Measurements from ENCODE around the gene ADAMTS8. TPM values are rescaled to one million over a fixed set of nuclear protein-coding genes. Genes with fewer than 3 reads are reported as not detected.
A peak's percentile ranks its signal among the peaks of the same experiment; 100 is the strongest.

Gene ADAMTS8
- total RNA-seq, 4 donors from 2014 or later: 10.0 to 45.6 (median 34.0) TPM

- 70 to 91% methylated on average over 2 to 3 of the region's 8 CpGs for WGBS, 2 donors (ENCODE audit: low coverage in 1 of 2)
- peak overlapping the region in 1 of 4 donors; percentile 86 for H3K27ac ChIP-seq
- no peak for ATAC-seq
Measured at GRCh38 chr11:130425156-130425555, 3.3 kb downstream of the ADAMTS8 start.

GRCh38 chr11:130424613-130425140, 3.7 kb downstream of the ADAMTS8 start:
- peak overlapping the region in 1 of 4 donors; percentile 86 for H3K27ac ChIP-seq
- H3K4me1 ChIP-seq: peaks cover 2 to 54% (median 19%) of the 10 kb centered on the region in 3 donors
- H3K36me3 ChIP-seq: no peaks in the 10 kb centered on the region
- no peak overlapping the region for H3K4me3 ChIP-seq
- no peak for ATAC-seq
- TF ChIP-seq POLR2A (IDR thresholded peaks at IDR 0.05): no peak
- no peak for TF ChIP-seq POLR2AphosphoS5 (IDR thresholded peaks at IDR 0.05)
- TF ChIP-seq EP300 (IDR thresholded peaks at IDR 0.05): no peak
- no peak for TF ChIP-seq CTCF (IDR thresholded peaks at IDR 0.05)
- H3K27me3 ChIP-seq: peaks cover 27% of the 10 kb centered on the region
- WGBS, 2 donors (ENCODE audit: low coverage in 1 of 2): 86 to 100% methylated on average over 2 to 4 of the region's 14 CpGs
- no peaks in the 10 kb centered on the region for H3K9me3 ChIP-seq

More at GRCh38 chr11:130425156-130425555, 3.3 kb downstream of the ADAMTS8 start:
- TF ChIP-seq CTCF (IDR thresholded peaks at IDR 0.05) (no peak), POLR2A (IDR thresholded peaks at IDR 0.05) (no peak), EP300 (IDR thresholded peaks at IDR 0.05) (no peak), POLR2AphosphoS5 (IDR thresholded peaks at IDR 0.05) (no peak)
- H3K27me3 ChIP-seq: peaks cover 30% of the 10 kb centered on the region
- H3K4me3 ChIP-seq: no peak overlapping the region
- H3K36me3 ChIP-seq: no peaks in the 10 kb centered on the region
- H3K9me3 ChIP-seq: no peaks in the 10 kb centered on the region
- H3K4me1 ChIP-seq: peaks cover 2 to 53% (median 17%) of the 10 kb centered on the region in 3 donors

- TF ChIP-seq CTCF (IDR thresholded peaks at IDR 0.05) (no peak), EP300 (IDR thresholded peaks at IDR 0.05) (no peak), POLR2A (IDR thresholded peaks at IDR 0.05) (no peak), POLR2AphosphoS5 (IDR thresholded peaks at IDR 0.05) (no peak)
- Histone ChIP-seq H3K36me3 (no peaks in the 10 kb centered on the region), H3K4me3 (no peak overlapping the region), H3K27ac (peak overlapping the region in 1 of 4 donors; percentile 86), H3K27me3 (peaks cover 18% of the 10 kb centered on the region), H3K4me1 (peaks cover 2 to 54% (median 23%) of the 10 kb centered on the region in 3 donors), H3K9me3 (no peaks in the 10 kb centered on the region)
- WGBS, 2 donors (ENCODE audit: low coverage in 1 of 2): 92% methylated on average over 7 of the region's 16 CpGs; no CpG with 5 or more reads in 1 of the 2 donors
- no peak for ATAC-seq
Measured at GRCh38 chr11:130423541-130424142, 4.8 kb downstream of the ADAMTS8 start.

- TF ChIP-seq EP300 (IDR thresholded peaks at IDR 0.05) (no peak), POLR2A (IDR thresholded peaks at IDR 0.05) (no peak), POLR2AphosphoS5 (IDR thresholded peaks at IDR 0.05) (no peak), CTCF (IDR thresholded peaks at IDR 0.05) (no peak)
- no peaks in the 10 kb centered on the region for H3K36me3 ChIP-seq
- WGBS, 2 donors (ENCODE audit: low coverage in 1 of 2): 91% methylated on average over 4 of the region's 22 CpGs; no CpG with 5 or more reads in 1 of the 2 donors
- no peak for ATAC-seq
- H3K27ac ChIP-seq: peak overlapping the region in 1 of 4 donors; percentile 86
- H3K4me3 ChIP-seq: no peak overlapping the region
- no peaks in the 10 kb centered on the region for H3K9me3 ChIP-seq
- H3K27me3 ChIP-seq: peaks cover 9% of the 10 kb centered on the region
- peaks cover 2 to 54% (median 20%) of the 10 kb centered on the region in 3 donors for H3K4me1 ChIP-seq
Measured at GRCh38 chr11:130422251-130422995, 6.0 kb downstream of the ADAMTS8 start.
